Measurements from ENCODE around the gene DHX8.
"Not testable (repeated sequence)": the region's sequence is repeated elsewhere in the genome, so short reads cannot be mapped to it uniquely, and the experiment has no call there.

DHX8 gene

GRCh38 chr17:43462569-43462968, 21.2 kb upstream of the DHX8 start:
- DNase-seq, result not testable (repeated sequence)

DNA sequence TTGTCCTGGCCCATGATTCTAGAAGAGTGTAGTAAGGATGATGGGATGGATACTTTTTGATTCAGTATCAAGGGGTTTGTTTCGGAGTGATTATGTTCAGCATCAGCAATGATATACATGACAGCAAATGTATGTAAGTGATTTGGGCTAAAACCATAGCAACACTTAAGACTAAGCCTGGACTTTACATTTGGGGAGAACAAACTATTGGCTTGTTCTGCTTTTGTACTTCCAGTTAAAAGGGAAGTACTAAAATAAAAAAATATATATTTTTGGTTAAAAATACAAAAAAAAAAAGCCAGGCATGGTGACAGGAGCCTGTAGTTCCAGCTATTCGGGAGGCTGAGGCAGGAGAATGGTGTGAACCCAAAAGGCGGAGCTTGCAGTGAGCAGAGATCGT, 20.5 kb upstream of the DHX8 start:
- DNase-seq, result no peak

GRCh38 chr17:43464046-43464445, 19.7 kb upstream of the DHX8 start:
- no peak for DNase-seq

- no peak for DNase-seq
Observed at GRCh38 chr17:43465049-43465448, 18.7 kb upstream of the DHX8 start.

- DNase-seq, result no peak
Observed at GRCh38 chr17:43467981-43468581, 15.7 kb upstream of the DHX8 start.

DNA sequence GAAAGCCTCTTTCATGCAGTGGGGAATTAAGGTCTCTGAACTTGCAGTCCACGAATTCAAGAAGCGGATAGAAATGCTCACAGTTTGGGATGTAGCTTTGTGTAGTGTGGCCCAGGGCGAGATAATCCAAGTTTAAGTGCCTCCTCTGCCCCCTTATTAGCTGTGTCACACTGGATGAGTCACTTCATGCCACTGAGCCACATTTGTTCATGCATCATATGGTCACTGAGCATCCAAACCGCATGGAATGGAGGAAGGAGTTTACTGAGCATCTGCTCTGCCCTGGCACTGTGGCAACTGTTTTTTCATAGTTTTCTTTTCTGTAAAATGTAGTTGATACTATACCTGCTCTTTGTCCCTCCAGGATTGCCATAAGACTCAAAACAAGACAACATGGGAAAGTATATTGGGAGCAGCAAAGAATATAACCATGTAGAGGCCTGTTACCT, 15.1 kb upstream of the DHX8 start:
- DNase-seq, result no peak

- DNase-seq, result no peak
Observed at GRCh38 chr17:43469145-43469544, 14.6 kb upstream of the DHX8 start.

- no peak for DNase-seq
Observed at GRCh38 chr17:43471585-43472160, 12.1 kb upstream of the DHX8 start.

DNA sequence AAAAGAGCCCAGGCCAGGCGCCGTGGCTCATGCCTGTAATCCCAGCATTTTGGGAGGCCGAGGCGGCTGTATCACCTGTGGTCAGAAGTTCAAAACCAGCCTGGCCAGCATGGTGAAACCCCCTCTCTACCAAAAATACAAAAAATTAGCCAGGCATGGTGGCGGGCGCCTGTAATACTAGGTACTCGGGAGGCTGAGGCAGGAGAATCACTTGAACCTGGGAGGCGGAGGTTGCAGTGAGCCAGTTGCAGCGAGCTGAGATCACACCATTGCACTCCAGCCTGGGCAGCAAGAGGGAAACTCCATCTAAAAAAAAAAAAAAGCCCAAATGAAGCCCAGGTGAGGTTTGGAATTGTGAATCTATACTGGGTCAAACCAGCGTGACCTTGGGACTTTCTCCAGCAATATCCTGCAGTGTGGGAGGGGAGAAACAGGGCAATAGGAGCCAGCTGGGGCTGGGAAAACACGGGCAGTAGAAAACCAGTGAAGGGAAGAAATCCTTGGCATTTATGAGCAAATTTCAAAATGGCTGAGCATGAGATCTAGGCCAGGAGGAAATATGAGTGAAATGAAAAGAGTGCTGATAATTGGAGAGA, 8.2 kb upstream of the DHX8 start:
- no peak for DNase-seq

DNA sequence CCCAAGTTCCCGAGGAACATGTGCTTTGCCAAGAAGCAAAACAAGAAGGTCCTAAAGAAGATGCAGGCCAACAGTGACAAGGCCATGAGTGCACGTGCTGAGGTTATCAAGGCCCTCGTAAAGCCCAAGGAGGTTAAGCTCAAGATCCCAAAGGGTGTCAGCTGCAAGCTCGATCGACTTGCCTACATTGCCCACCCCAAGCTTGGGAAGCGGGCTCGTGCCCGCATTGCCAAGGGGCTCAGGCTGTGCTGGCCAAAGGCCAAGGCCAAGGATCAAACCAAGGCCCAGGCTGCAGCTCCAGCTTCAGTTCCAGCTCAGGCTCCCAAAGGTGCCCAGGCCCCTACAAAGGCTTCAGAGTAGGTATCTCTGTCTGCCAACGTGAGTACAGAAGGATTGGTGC, 7.5 kb upstream of the DHX8 start:
- not testable (repeated sequence) for DNase-seq

GRCh38 chr17:43477832-43478634, 5.7 kb upstream of the DHX8 start:
- no peak for DNase-seq

DNA sequence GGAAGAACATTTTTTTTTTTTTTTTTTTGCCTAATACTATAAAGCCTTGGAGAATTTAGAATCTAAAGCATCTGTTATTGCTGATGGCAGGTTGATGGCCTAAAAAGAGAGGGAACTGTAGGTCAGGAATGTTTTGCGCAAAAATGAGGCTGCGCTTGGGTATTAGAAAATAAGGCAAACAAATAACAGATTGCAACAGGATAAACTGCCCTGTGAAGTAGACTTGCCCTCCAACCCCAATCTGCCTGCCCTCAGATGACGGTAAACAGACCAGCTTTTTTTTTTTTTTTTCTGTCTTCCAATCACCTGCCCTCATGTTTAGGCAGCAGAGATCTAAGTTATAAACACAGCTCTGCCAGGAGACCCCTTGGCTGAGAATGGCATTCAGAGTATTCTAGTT, 3.8 kb upstream of the DHX8 start:
- DNase-seq, result no peak

GRCh38 chr17:43482103-43483012, 1.4 kb upstream of the DHX8 start:
- DNase-seq, result no peak

- DNase-seq, result no peak
Observed at GRCh38 chr17:43490621-43491020, 6.8 kb downstream of the DHX8 start.

DNA sequence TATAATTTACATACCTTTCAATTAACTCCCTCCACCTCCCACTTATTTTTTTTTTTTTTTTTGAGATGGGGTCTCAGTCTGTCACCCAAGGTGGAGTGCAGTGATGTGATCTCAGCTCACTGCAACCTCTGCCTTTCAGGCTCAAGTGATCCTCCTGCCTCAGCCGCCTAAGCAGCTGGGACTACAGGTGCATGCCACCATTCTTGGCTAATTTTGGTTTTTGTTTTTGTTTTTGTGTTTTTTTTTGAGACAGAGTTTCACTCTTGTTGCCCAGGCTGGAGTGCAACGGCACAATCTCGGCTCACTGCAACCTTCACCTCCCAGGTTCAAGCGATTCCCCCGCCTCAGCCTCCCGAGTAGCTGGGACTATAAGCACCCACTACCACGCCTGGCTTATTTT, 25.7 kb downstream of the DHX8 start:
- not testable (repeated sequence) for DNase-seq

DNA sequence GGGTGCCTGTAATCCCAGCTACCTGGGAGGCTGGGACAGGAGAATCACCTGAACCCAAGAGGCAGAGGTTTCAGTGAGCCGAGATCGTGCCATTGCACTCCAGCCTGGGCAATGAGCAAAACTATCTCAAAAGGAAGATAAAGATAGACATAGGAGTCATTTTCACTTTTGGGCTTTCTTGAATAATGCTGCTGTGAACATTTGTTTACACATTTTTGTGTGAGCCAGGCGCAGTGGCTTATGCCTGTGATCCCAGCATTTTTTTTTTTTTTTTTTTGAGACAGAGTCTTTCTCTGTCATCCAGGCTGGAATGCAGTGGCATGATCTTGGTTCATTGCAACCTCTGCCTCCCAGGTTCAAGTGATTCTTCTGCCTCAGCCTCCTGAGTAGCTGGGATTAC, 27.4 kb downstream of the DHX8 start:
- DNase-seq, result not testable (repeated sequence)

DNA sequence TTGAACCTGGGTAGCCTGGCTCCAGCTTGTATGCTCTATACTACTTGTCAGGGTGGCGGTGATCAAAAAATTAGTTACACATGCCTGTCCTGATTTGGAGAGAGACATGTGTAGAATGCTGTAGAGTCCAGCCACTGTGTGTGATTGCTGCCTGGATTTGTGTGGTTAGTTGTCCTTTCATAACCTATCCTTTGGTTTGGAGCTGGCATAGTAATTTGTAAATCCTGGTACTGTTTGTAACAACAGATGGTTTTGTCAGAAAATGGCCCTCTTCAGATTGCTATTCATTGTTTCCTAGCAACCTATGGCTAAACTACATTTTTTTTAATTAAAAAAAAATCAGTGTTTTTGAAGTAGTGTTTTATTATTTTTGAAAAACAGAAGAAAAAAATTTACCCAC, 31.9 kb downstream of the DHX8 start:
- no peak for DNase-seq

- no peak for DNase-seq
Observed at GRCh38 chr17:43517161-43517560, 33.4 kb downstream of the DHX8 start.

- DNase-seq, result no peak
Observed at GRCh38 chr17:43517615-43518386, 34.0 kb downstream of the DHX8 start.

DNA sequence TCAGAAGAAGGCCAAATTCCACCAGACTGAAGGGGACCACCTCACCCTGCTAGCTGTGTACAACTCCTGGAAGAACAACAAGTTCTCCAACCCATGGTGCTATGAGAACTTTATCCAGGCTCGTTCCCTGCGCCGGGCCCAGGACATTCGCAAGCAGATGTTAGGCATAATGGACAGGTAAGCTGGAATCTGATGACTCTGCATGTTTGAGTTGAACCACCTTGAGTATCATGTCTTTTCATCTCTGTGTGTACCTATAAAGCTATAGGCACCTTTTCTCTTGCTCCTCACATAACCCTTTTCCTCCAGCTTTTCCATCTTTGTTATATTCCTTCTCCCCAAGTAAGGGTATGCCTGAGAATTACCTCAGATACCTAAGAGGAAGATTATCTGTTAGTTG, 37.6 kb downstream of the DHX8 start:
- DNase-seq, result no peak

GRCh38 chr17:43524945-43525575, 41.3 kb downstream of the DHX8 start:
- no peak for DNase-seq

Data from stimulated activated CD4-positive, alpha-beta T cell treated with anti-CD3 and anti-CD28 coated beads, Interleukin-15, amount 100 ng/mL, for 24 hours (primary cell).